Breast epithelium (tissue), 4 donors: ENCODE data around the gene INAVA. TPM values are rescaled to one million over a fixed set of nuclear protein-coding genes. Genes with fewer than 3 reads are reported as not detected.

Experiments
- DNase-seq, 2 donors: peaks; one replicate each; pipeline ENCODE4 v3.0.0-alpha.2; 2019; ENCODE audit warnings: low spot score in 2 of 2
- H3K27ac ChIP-seq, 2 donors: fragments of 200-600 bp; sonication (generic) in 1 of 2; one replicate each; pipeline ENCODE4 v1.5.1; 2016 to 2019; ENCODE audit warnings: mild to moderate bottlenecking in 1 of 2
- H3K27me3 ChIP-seq, 2 donors: fragments of 200-600 bp; sonication (generic) in 1 of 2; one replicate each; pipeline versions ENCODE4 v1.5.1 to v1.6.0; 2017 to 2019; ENCODE audit warnings: control low read depth in 1 of 2, mild to moderate bottlenecking in 1 of 2
- H3K36me3 ChIP-seq: fragments of 200-600 bp; one replicate; pipeline ENCODE4 v1.5.1; 2019
- H3K4me1 ChIP-seq, 2 donors: fragments of 200-600 bp; sonication (generic); one replicate each; pipeline ENCODE4 v1.5.1; 2016 to 2019; ENCODE audit warnings: control low read depth in 1 of 2
- H3K4me3 ChIP-seq, 3 donors: fragments of 200-600 bp; sonication (generic); 1 replicate in 2 of 3; 2 replicates in 1 of 3; pipeline ENCODE4 v1.5.1; 2016 to 2019; ENCODE audit warnings: mild to moderate bottlenecking in 3 of 3, moderate library complexity in 2 of 3
- H3K9me3 ChIP-seq, 2 donors: fragments of 200-600 bp; sonication (generic) in 1 of 2; one replicate each; pipeline ENCODE4 v1.5.1; 2016 to 2019; ENCODE audit warnings: control low read depth in 1 of 2
- POLR2A ChIP-seq: fragments of 450-650 bp; IDR thresholded peaks from one replicate; pipeline ENCODE4 v1.6.1; 2016; ENCODE audit warnings: antibody characterized with exemption, mild to moderate bottlenecking, moderate library complexity
- POLR2AphosphoS5 ChIP-seq, 3 donors: sonication (generic); formaldehyde crosslinking; IDR thresholded peaks; one replicate each; pipeline ENCODE4 v1.6.1; 2017; ENCODE audit warnings: antibody characterized with exemption in 3 of 3
- intact Hi-C: fragments of 100-400 bp; cut with DNase I; formaldehyde crosslinking; loops from one replicate; pipeline ENCODE4 v1.15.1; 2023; ENCODE audit warnings: low total_unique reads
- total RNA-seq, 3 donors: library from RNA; depleted of rRNA; stranded (reverse); fragments of >200 nt; gene quantifications; one replicate each; pipeline ENCODE4 v1.1.0, GENCODE V29; 2016
- TF ChIP-seq, protein P1 (sequence below), 3 donors: fragments of 450-650 bp; IDR thresholded peaks; one replicate each; pipeline ENCODE4 v1.5.1; 2016 to 2017; ENCODE audit warnings: antibody characterized with exemption in 3 of 3, mild to moderate bottlenecking in 3 of 3, moderate library complexity in 3 of 3

Gene INAVA
- total RNA-seq, 3 donors from 2014 or later = 1.0 to 7.5 TPM; not detected in 1

DNA sequence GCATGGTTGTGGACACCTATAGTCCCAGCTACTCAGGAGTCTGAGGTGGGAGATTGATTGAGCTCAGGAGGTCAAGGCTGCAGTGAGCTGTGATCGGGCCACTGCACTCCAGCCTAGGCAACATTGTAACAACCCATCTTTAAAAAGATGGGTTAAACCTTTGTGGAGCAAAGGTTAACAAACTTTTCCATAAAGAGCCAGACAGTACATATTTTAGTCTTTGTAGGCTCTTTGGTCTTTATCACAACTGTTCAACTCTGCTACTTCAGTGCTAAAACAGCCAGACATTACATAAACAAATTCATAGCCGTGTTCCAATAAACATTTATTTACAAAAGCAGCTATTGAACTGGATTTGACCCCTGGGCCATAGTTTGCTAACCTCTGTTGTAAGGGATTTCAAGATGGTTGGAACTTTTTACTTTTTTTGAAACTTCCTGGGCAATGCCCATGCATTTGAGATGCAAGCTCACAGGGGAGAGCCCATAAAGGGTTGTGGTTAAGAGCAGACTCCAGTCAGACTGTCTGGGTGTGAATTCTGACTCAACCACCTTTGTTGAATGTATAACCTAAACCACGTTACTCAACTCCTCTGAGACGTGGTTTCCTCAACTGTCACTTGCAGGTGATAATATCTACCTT lies 10.8 kb downstream of the INAVA start:
- Histone ChIP-seq H3K36me3 (no peaks in the 10 kb centered on the region), H3K27ac (no peak overlapping the region), H3K4me3 (no peak overlapping the region), H3K9me3 (no peaks in the 10 kb centered on the region), H3K27me3 (no peaks in the 10 kb centered on the region), H3K4me1 (peaks cover 0 to 4% of the 10 kb centered on the region in 2 donors)
- intact Hi-C loops = no loop called here
- TF ChIP-seq POLR2A (no peak), POLR2AphosphoS5 (IDR thresholded peaks at IDR 0.05) (no peak)
- TF ChIP-seq, protein P1, sequence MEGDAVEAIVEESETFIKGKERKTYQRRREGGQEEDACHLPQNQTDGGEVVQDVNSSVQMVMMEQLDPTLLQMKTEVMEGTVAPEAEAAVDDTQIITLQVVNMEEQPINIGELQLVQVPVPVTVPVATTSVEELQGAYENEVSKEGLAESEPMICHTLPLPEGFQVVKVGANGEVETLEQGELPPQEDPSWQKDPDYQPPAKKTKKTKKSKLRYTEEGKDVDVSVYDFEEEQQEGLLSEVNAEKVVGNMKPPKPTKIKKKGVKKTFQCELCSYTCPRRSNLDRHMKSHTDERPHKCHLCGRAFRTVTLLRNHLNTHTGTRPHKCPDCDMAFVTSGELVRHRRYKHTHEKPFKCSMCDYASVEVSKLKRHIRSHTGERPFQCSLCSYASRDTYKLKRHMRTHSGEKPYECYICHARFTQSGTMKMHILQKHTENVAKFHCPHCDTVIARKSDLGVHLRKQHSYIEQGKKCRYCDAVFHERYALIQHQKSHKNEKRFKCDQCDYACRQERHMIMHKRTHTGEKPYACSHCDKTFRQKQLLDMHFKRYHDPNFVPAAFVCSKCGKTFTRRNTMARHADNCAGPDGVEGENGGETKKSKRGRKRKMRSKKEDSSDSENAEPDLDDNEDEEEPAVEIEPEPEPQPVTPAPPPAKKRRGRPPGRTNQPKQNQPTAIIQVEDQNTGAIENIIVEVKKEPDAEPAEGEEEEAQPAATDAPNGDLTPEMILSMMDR (IDR thresholded peaks at IDR 0.05) = no peak
- DNase-seq = no peak

DNA sequence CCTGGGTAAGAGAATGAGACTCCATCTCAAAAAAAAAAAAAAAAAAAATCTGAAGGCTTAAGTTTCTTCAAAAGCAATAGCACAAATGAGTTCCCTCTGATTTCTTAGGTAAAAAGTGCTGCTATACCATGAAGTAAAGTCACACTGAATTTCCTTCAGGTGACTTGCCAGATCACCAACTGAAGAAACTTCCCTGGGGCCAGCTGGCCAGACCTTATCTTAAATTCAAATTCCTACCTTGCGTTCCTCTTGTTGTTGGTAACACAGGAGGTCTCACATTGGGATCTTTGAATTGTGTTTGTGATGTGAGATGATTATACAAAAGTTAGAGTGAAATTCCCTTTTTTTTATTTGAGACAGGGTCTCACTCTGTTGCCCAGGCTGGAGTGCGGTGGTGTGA lies 11.8 kb downstream of the INAVA start:
- Histone ChIP-seq H3K27me3 (no peaks in the 10 kb centered on the region), H3K27ac (no peak overlapping the region), H3K9me3 (no peaks in the 10 kb centered on the region), H3K4me3 (no peak overlapping the region), H3K4me1 (peaks cover 0 to 4% of the 10 kb centered on the region in 2 donors), H3K36me3 (no peaks in the 10 kb centered on the region)
- no peak for DNase-seq
- TF ChIP-seq POLR2A (no peak), POLR2AphosphoS5 (IDR thresholded peaks at IDR 0.05) (no peak)
- TF ChIP-seq, protein P1 (IDR thresholded peaks at IDR 0.05) = no peak
- intact Hi-C loops = no loop called here

DNA sequence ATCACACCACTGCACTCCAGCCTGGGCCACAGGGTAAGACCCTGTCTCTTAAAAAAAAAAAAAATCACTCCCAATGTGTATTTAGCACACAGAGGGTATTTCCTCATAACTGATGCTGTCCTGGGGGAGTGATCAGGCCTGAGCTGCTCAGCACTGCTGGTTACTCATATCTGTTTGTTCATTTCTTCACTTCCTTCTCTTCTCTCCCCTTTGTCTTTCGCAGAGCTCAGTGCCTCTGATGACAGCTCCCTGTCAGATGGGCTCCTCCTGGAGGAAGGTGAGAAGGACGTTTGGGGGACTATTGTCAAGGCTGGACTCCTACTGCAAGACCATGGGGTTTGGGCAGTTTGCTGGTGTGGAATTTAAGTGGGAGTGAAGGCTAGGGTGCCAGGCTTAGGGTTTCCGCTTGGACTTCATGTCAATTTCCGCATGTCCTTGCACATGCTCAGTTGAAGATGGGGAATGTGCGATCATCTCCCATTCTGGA lies 13.0 kb downstream of the INAVA start:
- intact Hi-C loops = no loop called here
- Histone ChIP-seq H3K27me3 (no peaks in the 10 kb centered on the region), H3K9me3 (no peaks in the 10 kb centered on the region), H3K36me3 (no peaks in the 10 kb centered on the region), H3K4me3 (no peak overlapping the region), H3K27ac (no peak overlapping the region), H3K4me1 (peaks cover 0 to 4% of the 10 kb centered on the region in 2 donors)
- no peak for TF ChIP-seq POLR2A
- no peak for DNase-seq

DNA sequence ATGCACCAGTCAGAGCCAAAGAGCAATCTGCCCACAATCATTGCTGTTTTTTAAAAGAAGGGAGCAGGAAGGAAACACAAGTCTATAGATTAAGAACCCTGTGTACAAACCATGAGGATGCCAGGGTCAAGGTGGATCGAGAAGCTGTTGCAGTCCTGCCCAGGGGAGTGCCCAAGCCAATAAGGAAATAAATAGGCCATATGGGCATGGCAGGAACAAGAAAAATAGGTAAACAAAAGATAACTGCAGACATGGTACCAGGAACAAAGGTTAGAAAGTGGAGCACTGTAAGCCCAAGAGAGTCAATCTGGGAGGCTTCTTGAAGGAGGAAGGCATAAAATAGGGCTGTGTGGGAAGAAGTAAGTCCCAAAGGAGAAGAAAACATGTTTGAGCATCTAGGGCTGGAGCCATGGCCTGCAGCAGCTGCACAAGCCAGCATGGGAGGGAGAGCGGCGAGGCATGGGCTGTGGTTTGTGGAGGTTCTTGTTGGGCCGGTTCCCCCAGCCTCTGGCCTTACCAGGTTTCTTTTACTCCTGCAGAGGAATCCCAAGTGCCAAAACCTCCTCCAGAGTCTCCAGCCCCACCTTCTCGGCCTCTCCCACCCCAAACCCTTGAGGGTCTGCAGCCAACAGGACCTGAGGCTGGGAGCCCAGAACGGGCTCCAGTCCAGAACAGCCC lies 13.6 kb downstream of the INAVA start:
- Histone ChIP-seq H3K9me3 (no peaks in the 10 kb centered on the region), H3K27ac (no peak overlapping the region), H3K4me3 (no peak overlapping the region), H3K4me1 (peaks cover 0 to 4% of the 10 kb centered on the region in 2 donors), H3K36me3 (no peaks in the 10 kb centered on the region), H3K27me3 (no peaks in the 10 kb centered on the region)
- DNase-seq = peak; percentile 48 to 67
- TF ChIP-seq, protein P1 (IDR thresholded peaks at IDR 0.05) = no peak
- TF ChIP-seq POLR2AphosphoS5 (IDR thresholded peaks at IDR 0.05) = no peak
- no peak for TF ChIP-seq POLR2A
- intact Hi-C loops = no loop called here

DNA sequence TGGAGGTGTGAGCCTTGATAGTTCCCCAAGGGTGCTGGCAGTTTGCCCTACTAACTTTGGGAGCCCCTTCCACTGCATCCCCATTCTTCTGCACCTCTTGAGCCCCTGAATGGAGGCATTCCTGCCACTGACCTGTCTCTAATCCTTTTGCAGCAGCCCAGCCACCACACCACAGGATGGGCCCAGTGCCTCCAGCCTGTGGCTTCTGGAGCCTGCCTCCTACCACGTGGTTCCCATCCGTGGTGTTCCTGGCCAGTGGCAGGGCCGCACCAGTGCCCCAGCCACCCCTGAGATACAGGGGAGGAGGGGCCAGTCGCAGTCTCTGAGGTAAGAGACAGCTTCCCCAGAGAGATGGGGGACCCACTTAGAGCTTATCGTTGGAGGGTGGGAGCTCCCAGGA lies 14.4 kb downstream of the INAVA start:
- TF ChIP-seq POLR2AphosphoS5 (IDR thresholded peaks at IDR 0.05) = no peak
- TF ChIP-seq POLR2A = no peak
- TF ChIP-seq, protein P1 (IDR thresholded peaks at IDR 0.05) = no peak
- intact Hi-C loops = no loop called here
- no peaks in the 10 kb centered on the region for H3K27me3 ChIP-seq
- no peaks in the 10 kb centered on the region for H3K36me3 ChIP-seq
- H3K4me3 ChIP-seq = no peak overlapping the region
- H3K9me3 ChIP-seq = no peaks in the 10 kb centered on the region
- H3K4me1 ChIP-seq = peaks cover 0 to 4% of the 10 kb centered on the region in 2 donors
- no peak for DNase-seq
- no peak overlapping the region for H3K27ac ChIP-seq
